Limb (tissue), 2 donors: Measurements from ENCODE around the gene GNA12.
A peak's percentile ranks its signal among the peaks of the same experiment; 100 is the strongest.
"Not testable (repeated sequence)": the region's sequence is repeated elsewhere in the genome, so short reads cannot be mapped to it uniquely, and the experiment has no call there.

Source experiments
- DNase-seq, 2 donors: peaks; one replicate each; pipeline ENCODE4 v3.0.0-alpha.2; 2016; ENCODE audit errors: extremely low spot score in 2 of 2

GNA12 gene

GRCh38 chr7:2729893-2730716 lies 114.0 kb downstream of the GNA12 start:
- peak in 1 of 2 donors; percentile 49 for DNase-seq

DNA sequence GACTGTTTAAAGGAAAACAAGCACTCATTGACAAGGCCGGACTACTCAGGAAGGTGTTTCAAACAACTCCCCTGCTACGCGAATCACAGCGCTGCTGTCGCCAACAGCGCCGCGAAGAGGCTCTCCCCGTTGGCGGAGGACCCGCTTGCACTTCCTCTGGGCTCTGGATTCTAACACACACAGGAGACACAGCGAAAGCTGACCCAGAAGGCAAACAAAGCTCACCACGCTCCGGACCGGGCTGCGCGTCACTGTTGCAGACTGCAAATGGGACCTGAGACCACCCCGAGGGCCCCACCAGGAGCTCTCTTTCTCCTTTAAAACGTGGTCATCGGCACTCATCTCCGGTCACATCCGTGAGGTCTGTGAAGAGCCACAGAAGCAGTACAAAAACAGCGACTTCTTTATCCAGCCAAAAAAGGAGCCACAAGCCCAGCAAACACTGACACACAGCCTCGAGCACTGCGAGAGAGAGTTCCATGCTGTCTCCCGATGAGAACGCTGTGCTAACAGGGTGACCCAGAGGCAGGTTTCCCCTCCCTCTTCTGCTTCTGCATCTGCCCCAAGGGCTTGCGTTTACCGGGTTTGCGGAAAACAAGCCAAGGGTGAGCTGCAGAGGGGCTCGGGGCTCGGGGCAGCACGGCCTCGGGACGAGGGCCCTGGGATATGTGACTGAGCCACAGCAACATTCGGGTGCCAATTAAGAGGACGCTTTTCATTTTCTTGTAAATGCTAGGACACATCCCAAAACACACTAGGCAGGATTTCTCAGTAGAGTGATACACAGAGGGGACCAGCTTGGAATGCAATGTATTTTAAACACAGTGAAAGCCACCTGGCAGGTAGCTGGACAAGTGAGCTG lies 114.8 kb downstream of the GNA12 start:
- DNase-seq = no peak

DNA sequence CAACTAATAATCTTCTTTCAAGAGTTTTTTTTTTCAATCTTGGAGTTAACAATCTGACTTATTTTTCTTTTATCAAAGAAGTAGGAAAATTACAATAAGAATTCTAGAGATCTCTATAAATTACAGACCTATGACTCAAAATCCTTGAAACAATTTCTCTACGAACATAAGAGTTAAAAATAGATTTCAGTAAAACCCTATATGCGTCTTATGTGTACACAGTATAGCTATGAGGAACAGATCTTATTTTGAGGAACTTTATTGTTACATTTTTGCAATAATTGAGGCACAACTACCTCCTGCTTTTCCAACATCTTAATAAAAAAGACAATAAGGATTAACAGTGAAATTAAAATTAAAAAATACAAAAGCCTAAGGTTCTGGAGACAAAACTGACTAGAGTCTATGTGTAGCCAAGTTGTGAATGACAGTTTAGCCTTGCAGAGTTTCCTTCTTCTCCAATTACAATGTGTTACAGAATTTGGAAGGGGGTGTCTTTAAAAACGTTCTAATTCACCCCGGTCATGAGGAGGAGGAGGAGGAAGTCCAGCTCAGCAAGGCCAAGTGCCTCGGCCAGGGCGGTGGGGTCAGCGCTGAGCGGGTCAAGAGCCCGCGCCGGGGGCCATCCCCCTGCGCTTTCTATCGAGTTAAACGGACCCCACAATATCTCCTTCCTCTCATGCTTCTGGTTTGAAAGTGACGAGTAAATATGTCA lies 115.6 kb downstream of the GNA12 start:
- DNase-seq = no peak

DNA sequence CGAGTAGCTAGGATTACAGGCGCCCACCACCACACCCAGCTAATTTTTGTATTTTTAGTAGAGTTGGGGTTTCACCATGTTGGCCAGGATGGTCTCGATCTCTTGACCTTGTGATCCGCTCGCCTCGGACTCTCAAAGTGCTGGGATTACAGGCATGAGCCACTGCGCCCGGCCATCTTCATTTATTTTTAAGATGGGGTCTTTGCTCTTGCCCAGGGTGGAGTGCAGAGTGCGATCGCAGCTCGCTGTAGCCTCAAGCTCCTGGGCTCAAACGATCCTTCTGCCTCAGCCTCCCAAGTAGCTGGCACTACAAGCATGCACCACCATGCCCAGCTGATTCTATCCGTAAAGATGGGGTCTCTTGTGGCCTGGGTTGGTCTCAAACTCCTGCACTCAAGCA lies 116.9 kb downstream of the GNA12 start:
- DNase-seq = not testable (repeated sequence)

GRCh38 chr7:2726316-2727018 lies 117.6 kb downstream of the GNA12 start:
- no peak for DNase-seq

DNA sequence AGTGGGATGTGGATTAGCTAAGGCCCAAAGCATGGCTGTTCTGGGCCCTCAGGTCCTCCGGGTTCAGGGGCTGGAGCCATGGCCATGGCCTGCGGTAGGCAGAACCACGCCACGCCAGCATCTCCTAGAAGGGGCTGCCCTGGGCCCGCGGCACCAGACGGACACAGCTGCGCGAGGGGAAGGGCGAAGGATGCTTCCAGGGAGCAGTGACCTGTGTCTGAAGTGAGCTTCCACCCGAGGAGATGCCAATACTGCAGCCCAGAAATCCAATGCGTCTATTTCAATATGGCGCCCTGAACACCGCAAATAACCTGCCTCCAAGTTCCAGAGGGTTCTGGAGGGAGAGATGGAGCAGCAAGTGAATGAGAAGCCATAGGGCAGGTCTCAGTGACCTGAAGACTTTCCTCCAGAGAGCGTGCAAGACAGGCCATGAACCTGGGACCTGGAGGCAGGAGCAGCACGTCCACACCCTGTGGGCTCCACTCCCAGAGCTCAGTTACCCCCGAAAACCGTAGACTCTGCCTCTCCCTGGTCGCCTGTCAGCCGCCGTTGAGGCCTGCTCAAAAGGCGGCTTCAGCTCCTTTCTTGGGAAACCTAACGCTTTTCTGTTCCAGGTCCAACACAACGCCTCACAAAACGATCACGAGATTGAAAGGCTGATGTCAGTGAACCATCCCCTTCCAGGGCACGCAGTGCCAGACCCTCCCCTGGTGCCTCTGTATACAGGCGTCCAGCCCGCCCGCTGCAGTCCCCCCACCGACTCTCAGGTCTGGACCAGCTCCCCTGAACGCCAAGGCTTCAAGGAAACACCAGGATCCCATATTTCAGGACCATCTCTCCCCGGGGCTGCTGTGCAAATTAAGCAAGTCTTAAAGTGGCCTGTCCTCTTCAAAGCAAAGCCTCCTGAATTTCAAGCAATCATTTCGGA lies 118.7 kb downstream of the GNA12 start:
- no peak for DNase-seq

DNA sequence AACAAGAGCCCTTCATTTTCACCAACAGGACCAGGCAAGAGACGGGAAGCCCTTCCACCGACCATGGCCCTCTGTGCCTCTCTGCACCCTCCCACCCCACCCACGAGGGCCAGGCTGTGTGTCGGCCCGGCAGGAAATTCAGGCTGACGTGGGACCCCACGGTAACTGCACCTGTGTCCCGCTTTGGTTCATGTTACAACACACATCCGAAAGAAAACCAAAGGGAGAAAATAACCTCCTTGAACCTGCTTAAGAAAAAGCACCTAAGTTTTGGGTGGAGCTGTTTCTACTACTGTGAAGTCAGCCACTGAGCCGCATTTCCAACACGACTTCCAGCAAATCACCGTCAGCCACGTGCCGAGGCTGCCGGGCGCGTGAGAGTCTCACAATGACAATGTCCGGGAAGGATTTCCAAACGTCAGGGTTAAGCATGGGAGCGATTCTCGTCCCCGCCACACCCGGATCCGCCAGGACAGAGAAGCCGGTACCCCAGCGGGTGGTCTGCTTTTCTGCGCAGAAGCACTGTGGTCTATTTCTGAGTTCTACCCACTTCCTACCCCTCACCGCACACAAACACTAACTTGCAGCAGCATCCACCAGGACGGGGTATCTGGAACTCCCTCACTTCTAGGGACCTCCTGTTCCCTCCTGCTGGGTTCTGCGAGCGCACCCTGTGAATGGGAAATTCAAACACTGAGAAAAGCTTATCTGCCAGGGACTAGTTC lies 119.5 kb downstream of the GNA12 start:
- DNase-seq = no peak

DNA sequence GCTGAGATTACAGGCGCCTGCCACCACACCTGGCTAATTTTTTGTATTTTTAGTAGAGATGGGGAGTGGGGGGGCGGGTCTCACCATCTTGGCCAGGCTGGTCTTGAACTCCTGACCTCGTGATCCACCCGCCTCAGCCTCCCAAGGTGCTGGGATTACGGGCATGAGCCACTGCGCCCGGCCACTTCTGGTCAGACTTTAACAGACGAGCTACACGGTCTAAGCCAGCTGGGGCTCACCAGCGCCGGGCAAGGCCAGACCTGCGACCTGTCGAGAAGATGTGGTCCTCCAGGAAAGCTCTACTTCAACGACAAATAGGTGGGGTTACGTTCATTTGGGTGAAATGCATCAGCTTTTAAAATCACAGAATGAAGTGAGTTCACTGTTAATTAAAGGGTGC lies 120.1 kb downstream of the GNA12 start:
- DNase-seq = not testable (repeated sequence)

GRCh38 chr7:2723138-2723850 lies 120.8 kb downstream of the GNA12 start:
- DNase-seq = no peak

DNA sequence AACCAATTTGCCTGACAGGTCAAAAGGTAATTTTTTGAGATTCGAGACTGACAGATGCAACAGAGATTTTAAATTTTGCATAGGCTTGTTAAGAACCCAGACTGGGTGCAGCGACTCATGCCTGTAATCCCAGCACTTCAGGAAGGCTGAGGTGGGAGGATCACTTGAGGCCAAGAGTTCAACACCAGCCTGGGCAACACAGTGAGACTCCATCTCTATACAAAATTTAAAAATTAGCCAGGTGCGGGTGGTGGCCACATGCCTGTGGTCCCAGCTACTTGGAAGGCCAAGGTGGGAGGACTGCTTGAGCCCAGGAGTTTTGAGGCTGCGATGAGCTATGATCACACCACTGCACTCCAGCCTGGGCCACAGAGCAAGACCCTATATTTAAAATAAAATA lies 121.5 kb downstream of the GNA12 start:
- no peak for DNase-seq

DNA sequence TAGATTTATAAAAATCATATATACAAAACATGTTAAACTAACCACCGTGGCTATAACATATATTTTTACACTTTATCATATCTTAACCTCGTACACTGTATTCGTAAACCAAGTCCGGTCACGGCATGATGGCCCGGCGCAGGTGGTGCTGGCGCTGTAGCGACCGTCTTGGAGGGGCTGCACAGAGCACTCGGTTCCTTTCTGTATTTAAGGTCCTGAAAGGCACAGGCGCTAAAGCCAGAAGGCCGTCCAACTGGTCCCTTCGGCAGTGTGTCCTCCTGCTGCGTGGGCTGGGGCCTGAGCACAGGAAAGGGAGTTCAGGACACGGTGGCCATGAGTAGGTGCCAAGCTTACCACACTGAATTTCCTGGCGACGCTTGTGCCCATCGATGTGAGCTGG lies 122.3 kb downstream of the GNA12 start:
- DNase-seq = no peak

GRCh38 chr7:2720024-2720423 lies 124.1 kb downstream of the GNA12 start:
- DNase-seq = no peak

DNA sequence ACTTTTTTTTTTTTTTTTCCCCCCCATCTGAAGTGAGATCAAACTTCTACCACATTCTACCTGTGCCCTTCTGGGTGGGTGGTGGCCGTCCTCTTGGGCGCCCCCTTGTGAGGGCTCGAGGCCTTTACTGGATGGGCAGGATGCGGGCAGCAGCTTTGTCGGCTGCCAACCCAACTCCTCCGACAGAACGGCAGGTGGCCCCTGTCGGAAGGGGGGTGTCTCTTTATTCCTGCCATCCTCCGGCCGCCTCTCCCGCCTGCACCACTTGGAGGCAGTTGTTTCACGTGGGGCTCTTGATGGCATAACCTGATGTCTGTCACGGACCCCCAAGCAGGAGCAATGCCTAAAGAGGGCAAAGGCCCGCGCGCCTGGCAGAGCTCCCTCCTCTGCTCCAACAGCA lies 125.1 kb downstream of the GNA12 start:
- peak in 1 of 2 donors; percentile 58 for DNase-seq

- no peak for DNase-seq
Observed at GRCh38 chr7:2718296-2718965, 125.7 kb downstream of the GNA12 start.

GRCh38 chr7:2717293-2718261 lies 126.5 kb downstream of the GNA12 start:
- peak; percentile 64 to 67 for DNase-seq

DNA sequence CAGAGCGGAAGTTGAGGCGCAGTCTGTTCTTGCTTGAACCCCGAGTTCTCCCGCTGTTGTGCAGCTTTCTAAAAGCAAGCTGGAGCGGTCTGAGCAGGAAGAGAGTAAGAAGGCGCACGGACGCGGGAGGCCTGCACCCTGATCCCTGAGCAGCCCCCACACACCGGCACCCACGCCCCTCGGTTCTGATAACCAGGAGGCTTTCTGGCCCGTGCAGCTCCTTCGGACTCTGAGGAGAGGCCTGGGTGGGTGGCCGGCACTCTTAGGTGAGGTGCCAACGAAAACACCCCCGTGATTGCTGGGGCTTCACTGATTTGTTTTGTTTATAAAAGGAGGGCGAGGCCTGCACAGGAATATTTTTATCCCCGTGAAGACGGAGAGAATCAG lies 127.2 kb downstream of the GNA12 start:
- DNase-seq = no peak

GRCh38 chr7:2716488-2716887 lies 127.6 kb downstream of the GNA12 start:
- DNase-seq = no peak
